GM23338 (cell line): ENCODE data around the gene C2orf49. TPM values are rescaled to one million over a fixed set of nuclear protein-coding genes. Genes with fewer than 3 reads are reported as not detected.

ENCODE experiments used
- ATAC-seq: fragments of 200-7000 bp; cut with Tn5 transposase; 3 replicates; pipeline ENCODE4 v1.9.1; 2020
- DNase-seq: peaks from one replicate; pipeline ENCODE4 v3.0.0-alpha.2; 2015; ENCODE audit warnings: low spot score
- H2AFZ ChIP-seq: fragments of 200-600 bp; sonication (generic); 2 replicates; pipeline ENCODE4 v1.8.0; 2016; ENCODE audit warnings: antibody characterized with exemption, mild to moderate bottlenecking, moderate library complexity
- H3F3A ChIP-seq: fragments of 200-600 bp; sonication (generic); replicated peaks from 2 replicates; pipeline ENCODE4 v1.8.0; 2017; ENCODE audit warnings: antibody characterized with exemption, mixed run types, low read depth
- H3K27ac ChIP-seq: fragments of 200-600 bp; sonication (generic); 2 replicates; pipeline ENCODE4 v1.6.1; 2016; ENCODE audit warnings: low read depth
- H3K27me3 ChIP-seq: fragments of 200-600 bp; sonication (generic); 2 replicates; pipeline ENCODE4 v1.8.0; 2016; ENCODE audit warnings: mild to moderate bottlenecking, mixed run types, moderate library complexity; ENCODE audit not compliant: insufficient read depth
- H3K36me3 ChIP-seq: fragments of 200-600 bp; sonication (generic); 2 replicates; pipeline ENCODE4 v1.8.0; 2016; ENCODE audit warnings: mild to moderate bottlenecking; ENCODE audit not compliant: insufficient read depth
- H3K4me1 ChIP-seq: fragments of 200-600 bp; sonication (generic); 2 replicates; pipeline ENCODE4 v1.8.0; 2016; ENCODE audit warnings: mild to moderate bottlenecking, moderate library complexity; ENCODE audit not compliant: insufficient read depth
- H3K4me2 ChIP-seq: fragments of 200-600 bp; sonication (generic); 2 replicates; pipeline ENCODE4 v1.7.1; 2017; ENCODE audit warnings: mixed run types
- H3K4me3 ChIP-seq: fragments of 200-600 bp; sonication (generic); 2 replicates; pipeline ENCODE4 v1.6.1; 2016; ENCODE audit warnings: mixed run types
- H3K79me2 ChIP-seq: fragments of 200-600 bp; sonication (generic); replicated peaks from 2 replicates; pipeline ENCODE4 v1.8.0; 2017; ENCODE audit warnings: mild to moderate bottlenecking; ENCODE audit not compliant: insufficient read depth
- H3K9me2 ChIP-seq: fragments of 200-600 bp; sonication (generic); 2 replicates; pipeline ENCODE4 v1.8.0; 2017; ENCODE audit not compliant: insufficient read depth
- H4K20me1 ChIP-seq: fragments of 200-600 bp; sonication (generic); replicated peaks from 2 replicates; pipeline ENCODE4 v1.8.0; 2017; ENCODE audit warnings: mild to moderate bottlenecking; ENCODE audit not compliant: insufficient read depth
- H3K27ac Mint-ChIP-seq: 2 replicates; pipeline ENCODE4 v1.8.0; 2020; ENCODE audit warnings: inconsistent platforms, mild to moderate bottlenecking, moderate library complexity, mixed read lengths
- H3K27me3 Mint-ChIP-seq: 3 replicates; pipeline ENCODE4 v1.8.0; 2022; ENCODE audit warnings: low read depth, mild to moderate bottlenecking, moderate library complexity, mixed read lengths, inconsistent platforms; ENCODE audit not compliant: insufficient read depth, poor library complexity
- H3K36me3 Mint-ChIP-seq: 3 replicates; pipeline ENCODE4 v1.8.0; 2021; ENCODE audit warnings: low read depth, mild to moderate bottlenecking, inconsistent platforms, moderate library complexity, mixed read lengths
- H3K4me1 Mint-ChIP-seq: 3 replicates; pipeline ENCODE4 v1.8.0; 2020; ENCODE audit warnings: mild to moderate bottlenecking, inconsistent platforms, mixed read lengths
- H3K4me3 Mint-ChIP-seq: 3 replicates; pipeline ENCODE4 v1.8.0; 2021; ENCODE audit warnings: moderate library complexity, mild to moderate bottlenecking, inconsistent platforms, mixed read lengths
- H3K9me3 Mint-ChIP-seq: 3 replicates; pipeline ENCODE4 v1.8.0; 2020; ENCODE audit warnings: moderate library complexity, mild to moderate bottlenecking, inconsistent platforms, mixed read lengths
- CREB1 ChIP-seq: fragments of 250-450 bp; sonication (Bioruptor Pico); IDR thresholded peaks from 2 replicates; pipeline ENCODE4 v1.5.0; 2020; ENCODE audit warnings: low read depth, mild to moderate bottlenecking, moderate library complexity
- JUNB ChIP-seq: IDR thresholded peaks from one replicate; pipeline ENCODE4 v1.6.1; 2016; ENCODE audit warnings: antibody characterized with exemption; ENCODE audit not compliant: unreplicated experiment
- NANOG ChIP-seq: IDR thresholded peaks from 2 replicates; pipeline ENCODE4 v1.6.1; 2016; ENCODE audit warnings: antibody characterized with exemption, borderline replicate concordance
- POLR2AphosphoS5 ChIP-seq: IDR thresholded peaks from 2 replicates; pipeline ENCODE4 v1.6.1; 2016; ENCODE audit warnings: antibody characterized with exemption, low read depth
- STAT1 ChIP-seq: IDR thresholded peaks from one replicate; pipeline ENCODE4 v1.6.1; 2016; ENCODE audit warnings: antibody characterized with exemption; ENCODE audit not compliant: unreplicated experiment
- ZNF114 ChIP-seq: fragments of 250-450 bp; sonication (Bioruptor Pico); IDR thresholded peaks from 2 replicates; pipeline ENCODE4 v1.5.0; 2020; ENCODE audit warnings: mild to moderate bottlenecking, moderate library complexity
- polyA plus RNA-seq: library from polyadenylated mRNA; unstranded; fragments of >200 nt; fragmentation: Nextera tagmentation; extraction: Ambion mirVana; gene quantifications from 2 replicates; pipeline ENCODE4 v1.2.1, GENCODE V29; 2016
- total RNA-seq: library from RNA; depleted of rRNA; stranded (reverse); fragments of >200 nt; shearing (Covaris generic); gene quantifications from 2 replicates; pipeline ENCODE4 v1.2.3, GENCODE V29; 2014
- TF ChIP-seq, protein P1 (sequence below): fragments of 250-450 bp; sonication (Bioruptor Pico); IDR thresholded peaks from 2 replicates; pipeline ENCODE4 v1.5.0; 2020; ENCODE audit warnings: mild to moderate bottlenecking, moderate library complexity
- TF ChIP-seq, protein P2 (sequence below): IDR thresholded peaks from 2 replicates; pipeline ENCODE4 v1.6.1; 2016; ENCODE audit warnings: antibody characterized with exemption
- TF ChIP-seq, protein P3 (sequence below): IDR thresholded peaks from one replicate; pipeline ENCODE4 v1.6.1; 2018; ENCODE audit warnings: antibody characterized with exemption; ENCODE audit not compliant: unreplicated experiment
- TF ChIP-seq, protein P4 (sequence below), 2 experiments: fragments of 200-600 bp in 1 of 2; sonication (generic) in 1 of 2; conservative IDR thresholded peaks; 2 replicates each; pipeline versions ENCODE4 v1.5.1 to v1.6.1; 2016 to 2017; ENCODE audit warnings: antibody characterized with exemption in 2 of 2, low read depth in 2 of 2, mild to moderate bottlenecking in 2 of 2, moderate library complexity in 1 of 2

Gene C2orf49
- total and polyA plus RNA-seq, 2 experiments from 2014 or later, result 19.6 to 33.8 TPM

DNA sequence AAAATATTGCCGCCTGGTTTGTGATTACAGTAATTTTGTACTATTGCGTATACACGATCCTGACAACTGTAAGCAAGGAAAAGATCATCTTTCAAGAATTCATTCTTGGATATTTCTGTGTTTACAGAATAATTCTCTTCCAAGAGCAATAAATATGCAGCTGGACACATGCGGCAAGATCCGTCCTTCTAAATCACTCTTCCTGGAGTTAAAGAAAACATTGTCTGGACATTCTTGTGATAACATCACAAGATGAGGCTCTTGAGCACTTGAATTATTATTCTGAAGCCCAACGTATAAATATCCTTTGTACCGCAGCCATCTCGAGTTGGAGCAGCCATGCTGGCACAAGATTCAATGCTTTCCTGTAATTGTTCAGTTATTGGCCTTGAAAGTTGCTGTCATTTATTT, 51.6 kb downstream of the C2orf49 start (continued):
- TF ChIP-seq, protein P1, sequence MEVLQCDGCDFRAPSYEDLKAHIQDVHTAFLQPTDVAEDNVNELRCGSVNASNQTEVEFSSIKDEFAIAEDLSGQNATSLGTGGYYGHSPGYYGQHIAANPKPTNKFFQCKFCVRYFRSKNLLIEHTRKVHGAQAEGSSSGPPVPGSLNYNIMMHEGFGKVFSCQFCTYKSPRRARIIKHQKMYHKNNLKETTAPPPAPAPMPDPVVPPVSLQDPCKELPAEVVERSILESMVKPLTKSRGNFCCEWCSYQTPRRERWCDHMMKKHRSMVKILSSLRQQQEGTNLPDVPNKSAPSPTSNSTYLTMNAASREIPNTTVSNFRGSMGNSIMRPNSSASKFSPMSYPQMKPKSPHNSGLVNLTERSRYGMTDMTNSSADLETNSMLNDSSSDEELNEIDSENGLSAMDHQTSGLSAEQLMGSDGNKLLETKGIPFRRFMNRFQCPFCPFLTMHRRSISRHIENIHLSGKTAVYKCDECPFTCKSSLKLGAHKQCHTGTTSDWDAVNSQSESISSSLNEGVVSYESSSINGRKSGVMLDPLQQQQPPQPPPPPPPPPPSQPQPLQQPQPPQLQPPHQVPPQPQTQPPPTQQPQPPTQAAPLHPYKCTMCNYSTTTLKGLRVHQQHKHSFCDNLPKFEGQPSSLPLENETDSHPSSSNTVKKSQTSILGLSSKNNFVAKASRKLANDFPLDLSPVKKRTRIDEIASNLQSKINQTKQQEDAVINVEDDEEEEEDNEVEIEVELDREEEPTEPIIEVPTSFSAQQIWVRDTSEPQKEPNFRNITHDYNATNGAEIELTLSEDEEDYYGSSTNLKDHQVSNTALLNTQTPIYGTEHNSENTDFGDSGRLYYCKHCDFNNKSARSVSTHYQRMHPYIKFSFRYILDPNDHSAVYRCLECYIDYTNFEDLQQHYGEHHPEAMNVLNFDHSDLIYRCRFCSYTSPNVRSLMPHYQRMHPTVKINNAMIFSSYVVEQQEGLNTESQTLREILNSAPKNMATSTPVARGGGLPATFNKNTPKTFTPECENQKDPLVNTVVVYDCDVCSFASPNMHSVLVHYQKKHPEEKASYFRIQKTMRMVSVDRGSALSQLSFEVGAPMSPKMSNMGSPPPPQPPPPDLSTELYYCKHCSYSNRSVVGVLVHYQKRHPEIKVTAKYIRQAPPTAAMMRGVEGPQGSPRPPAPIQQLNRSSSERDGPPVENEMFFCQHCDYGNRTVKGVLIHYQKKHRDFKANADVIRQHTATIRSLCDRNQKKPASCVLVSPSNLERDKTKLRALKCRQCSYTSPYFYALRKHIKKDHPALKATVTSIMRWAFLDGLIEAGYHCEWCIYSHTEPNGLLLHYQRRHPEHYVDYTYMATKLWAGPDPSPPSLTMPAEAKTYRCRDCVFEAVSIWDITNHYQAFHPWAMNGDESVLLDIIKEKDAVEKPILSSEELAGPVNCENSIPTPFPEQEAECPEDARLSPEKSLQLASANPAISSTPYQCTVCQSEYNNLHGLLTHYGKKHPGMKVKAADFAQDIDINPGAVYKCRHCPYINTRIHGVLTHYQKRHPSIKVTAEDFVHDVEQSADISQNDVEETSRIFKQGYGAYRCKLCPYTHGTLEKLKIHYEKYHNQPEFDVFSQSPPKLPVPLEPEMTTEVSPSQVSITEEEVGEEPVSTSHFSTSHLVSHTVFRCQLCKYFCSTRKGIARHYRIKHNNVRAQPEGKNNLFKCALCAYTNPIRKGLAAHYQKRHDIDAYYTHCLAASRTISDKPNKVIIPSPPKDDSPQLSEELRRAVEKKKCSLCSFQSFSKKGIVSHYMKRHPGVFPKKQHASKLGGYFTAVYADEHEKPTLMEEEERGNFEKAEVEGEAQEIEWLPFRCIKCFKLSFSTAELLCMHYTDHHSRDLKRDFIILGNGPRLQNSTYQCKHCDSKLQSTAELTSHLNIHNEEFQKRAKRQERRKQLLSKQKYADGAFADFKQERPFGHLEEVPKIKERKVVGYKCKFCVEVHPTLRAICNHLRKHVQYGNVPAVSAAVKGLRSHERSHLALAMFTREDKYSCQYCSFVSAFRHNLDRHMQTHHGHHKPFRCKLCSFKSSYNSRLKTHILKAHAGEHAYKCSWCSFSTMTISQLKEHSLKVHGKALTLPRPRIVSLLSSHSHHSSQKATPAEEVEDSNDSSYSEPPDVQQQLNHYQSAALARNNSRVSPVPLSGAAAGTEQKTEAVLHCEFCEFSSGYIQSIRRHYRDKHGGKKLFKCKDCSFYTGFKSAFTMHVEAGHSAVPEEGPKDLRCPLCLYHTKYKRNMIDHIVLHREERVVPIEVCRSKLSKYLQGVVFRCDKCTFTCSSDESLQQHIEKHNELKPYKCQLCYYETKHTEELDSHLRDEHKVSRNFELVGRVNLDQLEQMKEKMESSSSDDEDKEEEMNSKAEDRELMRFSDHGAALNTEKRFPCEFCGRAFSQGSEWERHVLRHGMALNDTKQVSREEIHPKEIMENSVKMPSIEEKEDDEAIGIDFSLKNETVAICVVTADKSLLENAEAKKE, result no peak
- TF ChIP-seq POLR2AphosphoS5, result no peak
- TF ChIP-seq, protein P2, sequence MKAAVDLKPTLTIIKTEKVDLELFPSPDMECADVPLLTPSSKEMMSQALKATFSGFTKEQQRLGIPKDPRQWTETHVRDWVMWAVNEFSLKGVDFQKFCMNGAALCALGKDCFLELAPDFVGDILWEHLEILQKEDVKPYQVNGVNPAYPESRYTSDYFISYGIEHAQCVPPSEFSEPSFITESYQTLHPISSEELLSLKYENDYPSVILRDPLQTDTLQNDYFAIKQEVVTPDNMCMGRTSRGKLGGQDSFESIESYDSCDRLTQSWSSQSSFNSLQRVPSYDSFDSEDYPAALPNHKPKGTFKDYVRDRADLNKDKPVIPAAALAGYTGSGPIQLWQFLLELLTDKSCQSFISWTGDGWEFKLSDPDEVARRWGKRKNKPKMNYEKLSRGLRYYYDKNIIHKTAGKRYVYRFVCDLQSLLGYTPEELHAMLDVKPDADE, result no peak
- no peak for TF ChIP-seq JUNB

DNA sequence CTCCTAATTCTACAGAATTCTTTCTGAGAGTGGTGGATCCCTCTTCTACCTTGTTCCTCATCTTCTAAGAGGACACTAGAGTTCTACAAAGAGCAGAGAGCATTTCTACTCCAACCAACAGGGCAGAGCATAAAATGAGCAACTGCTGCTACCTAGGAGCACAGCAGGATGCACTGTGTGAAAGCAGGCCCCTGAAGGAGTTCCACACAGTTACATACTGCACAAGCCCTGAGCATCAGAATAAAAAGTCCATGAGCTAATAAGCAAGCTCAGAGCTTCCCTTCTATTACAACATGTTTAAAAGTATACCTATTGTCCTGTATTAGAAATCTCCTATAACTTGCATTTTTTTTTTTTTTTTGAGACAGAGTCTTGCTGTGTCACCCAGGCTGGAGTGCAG, 53.1 kb downstream of the C2orf49 start:
- H3K9me2 ChIP-seq, result no peaks in the 10 kb centered on the region
- Mint-ChIP-seq H3K9me3 (no peaks in the 10 kb centered on the region), H3K27me3 (peaks cover 3% of the 10 kb centered on the region), H3K27ac (no peak overlapping the region), H3K36me3 (peaks cover 20% of the 10 kb centered on the region), H3K4me1 (peaks cover 3% of the 10 kb centered on the region; the same call in 2 of the 3 replicates), H3K4me3 (no peak overlapping the region)
- no peaks in the 10 kb centered on the region for H3F3A ChIP-seq
- ATAC-seq (no peak), DNase-seq (no peak)
- no peaks in the 10 kb centered on the region for H3K4me1 ChIP-seq
- no peak overlapping the region for H2AFZ ChIP-seq
- H3K4me3 ChIP-seq, result no peak overlapping the region
- H3K27me3 ChIP-seq, result no peaks in the 10 kb centered on the region
- TF ChIP-seq, protein P2, result no peak
- no peak for TF ChIP-seq CREB1 (CRISPR knock-in tag)
- TF ChIP-seq ZNF114 (CRISPR knock-in tag), result no peak
- TF ChIP-seq, protein P3, sequence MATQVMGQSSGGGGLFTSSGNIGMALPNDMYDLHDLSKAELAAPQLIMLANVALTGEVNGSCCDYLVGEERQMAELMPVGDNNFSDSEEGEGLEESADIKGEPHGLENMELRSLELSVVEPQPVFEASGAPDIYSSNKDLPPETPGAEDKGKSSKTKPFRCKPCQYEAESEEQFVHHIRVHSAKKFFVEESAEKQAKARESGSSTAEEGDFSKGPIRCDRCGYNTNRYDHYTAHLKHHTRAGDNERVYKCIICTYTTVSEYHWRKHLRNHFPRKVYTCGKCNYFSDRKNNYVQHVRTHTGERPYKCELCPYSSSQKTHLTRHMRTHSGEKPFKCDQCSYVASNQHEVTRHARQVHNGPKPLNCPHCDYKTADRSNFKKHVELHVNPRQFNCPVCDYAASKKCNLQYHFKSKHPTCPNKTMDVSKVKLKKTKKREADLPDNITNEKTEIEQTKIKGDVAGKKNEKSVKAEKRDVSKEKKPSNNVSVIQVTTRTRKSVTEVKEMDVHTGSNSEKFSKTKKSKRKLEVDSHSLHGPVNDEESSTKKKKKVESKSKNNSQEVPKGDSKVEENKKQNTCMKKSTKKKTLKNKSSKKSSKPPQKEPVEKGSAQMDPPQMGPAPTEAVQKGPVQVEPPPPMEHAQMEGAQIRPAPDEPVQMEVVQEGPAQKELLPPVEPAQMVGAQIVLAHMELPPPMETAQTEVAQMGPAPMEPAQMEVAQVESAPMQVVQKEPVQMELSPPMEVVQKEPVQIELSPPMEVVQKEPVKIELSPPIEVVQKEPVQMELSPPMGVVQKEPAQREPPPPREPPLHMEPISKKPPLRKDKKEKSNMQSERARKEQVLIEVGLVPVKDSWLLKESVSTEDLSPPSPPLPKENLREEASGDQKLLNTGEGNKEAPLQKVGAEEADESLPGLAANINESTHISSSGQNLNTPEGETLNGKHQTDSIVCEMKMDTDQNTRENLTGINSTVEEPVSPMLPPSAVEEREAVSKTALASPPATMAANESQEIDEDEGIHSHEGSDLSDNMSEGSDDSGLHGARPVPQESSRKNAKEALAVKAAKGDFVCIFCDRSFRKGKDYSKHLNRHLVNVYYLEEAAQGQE, result no peak
- TF ChIP-seq, protein P4, sequence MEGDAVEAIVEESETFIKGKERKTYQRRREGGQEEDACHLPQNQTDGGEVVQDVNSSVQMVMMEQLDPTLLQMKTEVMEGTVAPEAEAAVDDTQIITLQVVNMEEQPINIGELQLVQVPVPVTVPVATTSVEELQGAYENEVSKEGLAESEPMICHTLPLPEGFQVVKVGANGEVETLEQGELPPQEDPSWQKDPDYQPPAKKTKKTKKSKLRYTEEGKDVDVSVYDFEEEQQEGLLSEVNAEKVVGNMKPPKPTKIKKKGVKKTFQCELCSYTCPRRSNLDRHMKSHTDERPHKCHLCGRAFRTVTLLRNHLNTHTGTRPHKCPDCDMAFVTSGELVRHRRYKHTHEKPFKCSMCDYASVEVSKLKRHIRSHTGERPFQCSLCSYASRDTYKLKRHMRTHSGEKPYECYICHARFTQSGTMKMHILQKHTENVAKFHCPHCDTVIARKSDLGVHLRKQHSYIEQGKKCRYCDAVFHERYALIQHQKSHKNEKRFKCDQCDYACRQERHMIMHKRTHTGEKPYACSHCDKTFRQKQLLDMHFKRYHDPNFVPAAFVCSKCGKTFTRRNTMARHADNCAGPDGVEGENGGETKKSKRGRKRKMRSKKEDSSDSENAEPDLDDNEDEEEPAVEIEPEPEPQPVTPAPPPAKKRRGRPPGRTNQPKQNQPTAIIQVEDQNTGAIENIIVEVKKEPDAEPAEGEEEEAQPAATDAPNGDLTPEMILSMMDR (conservative IDR thresholded peaks at IDR 0.05; ENCODE audit: low read depth in 2 of 2), result no peak
- no peak for TF ChIP-seq STAT1
- no peak for TF ChIP-seq NANOG
- no peaks in the 10 kb centered on the region for H3K36me3 ChIP-seq
- H3K79me2 ChIP-seq, result peaks cover 83% of the 10 kb centered on the region
- H3K4me2 ChIP-seq, result no peak overlapping the region
- H3K27ac ChIP-seq, result no peak overlapping the region
- H4K20me1 ChIP-seq, result peaks cover 10% of the 10 kb centered on the region; the same call in 1 of the 2 replicates
